Smooth muscle cell (in vitro differentiated cells): ENCODE results near the gene GRID1. TPM values are rescaled to one million over a fixed set of nuclear protein-coding genes. Genes with fewer than 3 reads are reported as not detected.

ENCODE experiments used
- DNase-seq: peaks from one replicate; lab custom pipeline; 2025; ENCODE audit not compliant: unreplicated experiment; lab: John Stamatoyannopoulos, UW
- H2AFZ ChIP-seq: fragments of 200-600 bp; sonication (generic); 2 replicates; pipeline ENCODE4 v1.6.0; 2016; ENCODE audit warnings: antibody characterized with exemption, low read depth, mild to moderate bottlenecking
- H3F3A ChIP-seq: fragments of 200-600 bp; sonication (generic); 2 replicates; pipeline ENCODE4 v1.6.0; 2017; ENCODE audit warnings: antibody characterized with exemption, low read depth
- H3K27ac ChIP-seq: fragments of 200-600 bp; sonication (generic); 2 replicates; pipeline ENCODE4 v1.5.1; 2016; ENCODE audit warnings: low read depth, mild to moderate bottlenecking
- H3K27me3 ChIP-seq: fragments of 200-600 bp; sonication (generic); 2 replicates; pipeline ENCODE4 v1.6.1; 2016; ENCODE audit warnings: low read depth, mild to moderate bottlenecking
- H3K36me3 ChIP-seq: fragments of 200-600 bp; sonication (generic); 2 replicates; pipeline ENCODE4 v1.5.1; 2016; ENCODE audit warnings: low read depth
- H3K4me1 ChIP-seq: fragments of 200-600 bp; sonication (generic); 2 replicates; pipeline ENCODE4 v1.5.1; 2016; ENCODE audit warnings: low read depth
- H3K4me2 ChIP-seq: fragments of 200-600 bp; sonication (generic); 2 replicates; pipeline ENCODE4 v1.6.0; 2016; ENCODE audit warnings: mild to moderate bottlenecking
- H3K4me3 ChIP-seq: fragments of 200-600 bp; sonication (generic); 2 replicates; pipeline ENCODE4 v1.5.1; 2016; ENCODE audit warnings: mild to moderate bottlenecking
- H3K79me2 ChIP-seq: fragments of 200-600 bp; sonication (generic); 2 replicates; pipeline ENCODE4 v1.6.0; 2016; ENCODE audit warnings: low read depth, mild to moderate bottlenecking
- H3K9ac ChIP-seq: fragments of 200-600 bp; sonication (generic); 2 replicates; pipeline ENCODE4 v1.6.0; 2016; ENCODE audit warnings: low read depth
- H3K9me3 ChIP-seq: fragments of 200-600 bp; sonication (generic); replicated peaks from 2 replicates; pipeline ENCODE4 v1.5.1; 2016; ENCODE audit warnings: low read depth
- H4K20me1 ChIP-seq: fragments of 200-600 bp; sonication (generic); 2 replicates; pipeline ENCODE4 v1.6.0; 2016; ENCODE audit warnings: low read depth
- WGBS: methylation state at CpG from one replicate; pipeline ENCODE4 v1.1.7; 2016; ENCODE audit warnings: low lambda C conversion rate; 5-methylcytosine and 5-hydroxymethylcytosine counted together
- polyA plus RNA-seq: library from polyadenylated mRNA; unstranded; fragments of >200 nt; fragmentation: Nextera tagmentation; extraction: Ambion mirVana; gene quantifications from 2 replicates; pipeline ENCODE4 v1.2.1, GENCODE V29; 2016
- total RNA-seq: library from RNA; depleted of rRNA; stranded (reverse); fragments of >200 nt; gene quantifications from 2 replicates; pipeline ENCODE4 v1.2.3, GENCODE V29; 2014
- TF ChIP-seq, protein P1 (sequence below): fragments of 200-600 bp; sonication (generic); IDR thresholded peaks from 2 replicates; pipeline ENCODE4 v1.5.1; 2017; ENCODE audit warnings: borderline replicate concordance, mild to moderate bottlenecking, antibody characterized with exemption; ENCODE audit not compliant: insufficient read depth, poor library complexity, severe bottlenecking

Gene GRID1
- total and polyA plus RNA-seq, 2 experiments from 2014 or later, result 4.4 to 7.4 TPM

DNA sequence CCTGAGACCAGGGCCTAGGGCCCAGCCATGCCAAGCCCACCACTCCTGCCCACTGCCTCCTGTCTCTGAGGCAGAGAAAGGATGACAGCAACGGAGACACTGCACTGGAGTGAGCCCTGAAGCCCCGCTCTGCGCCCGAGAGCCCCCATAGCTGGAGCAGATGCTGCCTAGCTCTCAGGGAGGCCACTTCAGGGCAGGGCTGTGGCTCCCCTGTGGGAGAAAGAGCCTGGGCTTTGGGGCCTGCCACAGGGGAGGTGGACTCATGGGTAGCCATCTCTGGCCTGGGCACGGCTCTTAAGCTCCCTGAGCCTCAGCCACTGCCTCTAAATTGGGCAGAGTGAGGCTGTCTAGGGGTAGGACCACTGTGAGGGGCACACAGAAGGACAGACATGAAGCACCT lies 214.2 kb downstream of the GRID1 start:
- WGBS, result 100% methylated on average over 5 of the region's 5 CpGs
- no peak for DNase-seq

GRCh38 chr10:86151613-86152012 lies 215.0 kb downstream of the GRID1 start:
- WGBS, result 80% methylated on average over 5 of the region's 5 CpGs
- Histone ChIP-seq H3K27ac (no peak overlapping the region), H3K9me3 (no peaks in the 10 kb centered on the region), H3K27me3 (no peaks in the 10 kb centered on the region), H3K4me1 (no peaks in the 10 kb centered on the region), H3K79me2 (no peaks in the 10 kb centered on the region), H2AFZ (no peak overlapping the region), H3K4me3 (no peak overlapping the region), H3K9ac (no peak overlapping the region), H4K20me1 (no peaks in the 10 kb centered on the region), H3K4me2 (no peak overlapping the region), H3K36me3 (no peaks in the 10 kb centered on the region), H3F3A (no peaks in the 10 kb centered on the region)
- TF ChIP-seq, protein P1, sequence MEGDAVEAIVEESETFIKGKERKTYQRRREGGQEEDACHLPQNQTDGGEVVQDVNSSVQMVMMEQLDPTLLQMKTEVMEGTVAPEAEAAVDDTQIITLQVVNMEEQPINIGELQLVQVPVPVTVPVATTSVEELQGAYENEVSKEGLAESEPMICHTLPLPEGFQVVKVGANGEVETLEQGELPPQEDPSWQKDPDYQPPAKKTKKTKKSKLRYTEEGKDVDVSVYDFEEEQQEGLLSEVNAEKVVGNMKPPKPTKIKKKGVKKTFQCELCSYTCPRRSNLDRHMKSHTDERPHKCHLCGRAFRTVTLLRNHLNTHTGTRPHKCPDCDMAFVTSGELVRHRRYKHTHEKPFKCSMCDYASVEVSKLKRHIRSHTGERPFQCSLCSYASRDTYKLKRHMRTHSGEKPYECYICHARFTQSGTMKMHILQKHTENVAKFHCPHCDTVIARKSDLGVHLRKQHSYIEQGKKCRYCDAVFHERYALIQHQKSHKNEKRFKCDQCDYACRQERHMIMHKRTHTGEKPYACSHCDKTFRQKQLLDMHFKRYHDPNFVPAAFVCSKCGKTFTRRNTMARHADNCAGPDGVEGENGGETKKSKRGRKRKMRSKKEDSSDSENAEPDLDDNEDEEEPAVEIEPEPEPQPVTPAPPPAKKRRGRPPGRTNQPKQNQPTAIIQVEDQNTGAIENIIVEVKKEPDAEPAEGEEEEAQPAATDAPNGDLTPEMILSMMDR, result no peak
- DNase-seq, result no peak

More for the DNA sequence above, 214.2 kb downstream of the GRID1 start:
- Histone ChIP-seq H3K9me3 (no peaks in the 10 kb centered on the region), H3K4me3 (no peak overlapping the region), H3K27me3 (no peaks in the 10 kb centered on the region), H3K9ac (no peak overlapping the region), H3K27ac (no peak overlapping the region), H3K36me3 (no peaks in the 10 kb centered on the region), H4K20me1 (no peaks in the 10 kb centered on the region), H3F3A (no peaks in the 10 kb centered on the region), H3K4me1 (no peaks in the 10 kb centered on the region), H3K4me2 (no peak overlapping the region), H2AFZ (no peak overlapping the region), H3K79me2 (no peaks in the 10 kb centered on the region)
- TF ChIP-seq, protein P1, result no peak

DNA sequence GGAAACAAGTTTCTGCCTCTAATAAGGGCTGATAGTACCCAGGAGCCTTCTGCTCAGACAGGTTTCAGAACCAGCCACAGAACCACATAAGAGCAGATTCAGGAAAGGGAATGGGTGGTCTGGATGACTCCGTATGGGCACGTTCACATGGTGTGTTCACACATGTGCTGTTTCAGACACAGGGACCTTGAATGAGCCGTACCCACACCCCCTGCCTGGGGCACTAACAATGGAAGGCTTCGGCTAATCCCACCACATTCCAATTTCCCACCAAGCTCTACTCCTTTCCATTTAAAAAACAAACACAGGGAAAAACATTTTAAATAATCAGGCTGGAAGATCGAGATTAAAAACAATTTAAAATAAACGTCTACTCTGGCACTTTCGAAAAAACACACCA lies 217.3 kb downstream of the GRID1 start:
- TF ChIP-seq, protein P1, result no peak
- DNase-seq, result no peak
- WGBS, result 83% methylated on average over 7 of the region's 7 CpGs

DNA sequence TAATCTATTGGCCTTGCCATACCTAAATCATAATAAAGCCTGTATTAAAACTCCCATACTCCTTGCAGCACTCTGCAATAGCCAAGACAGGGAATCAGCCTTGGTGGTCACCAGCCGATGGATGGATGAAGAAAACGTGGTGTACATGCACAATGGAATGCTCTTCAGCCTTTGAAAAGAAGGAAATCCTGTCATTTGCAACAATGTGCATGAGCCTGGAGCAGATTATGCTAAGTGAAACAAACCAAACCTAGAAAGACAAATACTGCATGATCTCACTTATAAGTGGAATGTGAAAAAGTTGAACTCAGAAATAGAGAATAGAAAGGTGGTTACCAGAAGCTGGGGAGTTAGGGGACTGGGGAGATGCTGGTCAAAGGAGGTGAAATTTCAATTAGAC lies 218.5 kb downstream of the GRID1 start:
- H3K9ac ChIP-seq, result no peak overlapping the region
- H3K4me2 ChIP-seq, result no peak overlapping the region
- H4K20me1 ChIP-seq, result no peaks in the 10 kb centered on the region
- H3K27ac ChIP-seq, result no peak overlapping the region
- H3K36me3 ChIP-seq, result no peaks in the 10 kb centered on the region
- no peaks in the 10 kb centered on the region for H3K9me3 ChIP-seq
- 86% methylated on average over 2 of the region's 2 CpGs for WGBS
- H3F3A ChIP-seq, result no peaks in the 10 kb centered on the region
- H3K79me2 ChIP-seq, result no peaks in the 10 kb centered on the region
- H3K27me3 ChIP-seq, result no peaks in the 10 kb centered on the region
- no peak overlapping the region for H2AFZ ChIP-seq
- DNase-seq, result no peak
- no peak overlapping the region for H3K4me3 ChIP-seq
- H3K4me1 ChIP-seq, result no peaks in the 10 kb centered on the region
- TF ChIP-seq, protein P1, result no peak

More for the DNA sequence above, 217.3 kb downstream of the GRID1 start:
- Histone ChIP-seq H3K4me1 (no peaks in the 10 kb centered on the region), H4K20me1 (no peaks in the 10 kb centered on the region), H3F3A (no peaks in the 10 kb centered on the region), H3K36me3 (no peaks in the 10 kb centered on the region), H2AFZ (no peak overlapping the region), H3K4me2 (no peak overlapping the region), H3K27me3 (no peaks in the 10 kb centered on the region), H3K79me2 (no peaks in the 10 kb centered on the region), H3K9me3 (no peaks in the 10 kb centered on the region), H3K27ac (no peak overlapping the region), H3K9ac (no peak overlapping the region), H3K4me3 (no peak overlapping the region)
